ENCODE results near the gene SKP2. TPM values are rescaled to one million over a fixed set of nuclear protein-coding genes. Genes with fewer than 3 reads are reported as not detected.

SKP2 gene
- total RNA-seq, 4 donors from 2014 or later: 2.8 to 6.7 (median 3.1) TPM

DNA sequence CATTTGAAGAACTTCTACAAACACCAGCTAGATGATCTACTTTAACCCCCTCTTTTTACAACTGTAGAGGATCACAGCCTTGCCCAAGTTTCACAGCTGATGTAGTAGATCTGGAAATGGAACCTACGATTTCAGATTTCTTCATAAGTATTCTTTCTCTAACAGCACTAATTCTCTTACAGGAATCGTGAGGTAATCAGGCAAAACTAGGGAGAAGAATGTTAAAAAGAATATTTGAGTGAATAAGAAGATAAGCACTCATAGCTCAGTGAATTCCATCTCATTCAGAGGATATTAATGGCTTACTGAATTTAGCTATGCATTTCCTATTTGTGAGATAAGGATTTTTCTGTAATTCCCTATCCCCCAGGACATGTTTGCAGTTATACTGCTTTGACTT is 47.7 kb downstream of the SKP2 start:
- intact Hi-C loops (cut with DNase I; ENCODE audit: low total_unique reads): no loop called here
- TF ChIP-seq, protein P1, sequence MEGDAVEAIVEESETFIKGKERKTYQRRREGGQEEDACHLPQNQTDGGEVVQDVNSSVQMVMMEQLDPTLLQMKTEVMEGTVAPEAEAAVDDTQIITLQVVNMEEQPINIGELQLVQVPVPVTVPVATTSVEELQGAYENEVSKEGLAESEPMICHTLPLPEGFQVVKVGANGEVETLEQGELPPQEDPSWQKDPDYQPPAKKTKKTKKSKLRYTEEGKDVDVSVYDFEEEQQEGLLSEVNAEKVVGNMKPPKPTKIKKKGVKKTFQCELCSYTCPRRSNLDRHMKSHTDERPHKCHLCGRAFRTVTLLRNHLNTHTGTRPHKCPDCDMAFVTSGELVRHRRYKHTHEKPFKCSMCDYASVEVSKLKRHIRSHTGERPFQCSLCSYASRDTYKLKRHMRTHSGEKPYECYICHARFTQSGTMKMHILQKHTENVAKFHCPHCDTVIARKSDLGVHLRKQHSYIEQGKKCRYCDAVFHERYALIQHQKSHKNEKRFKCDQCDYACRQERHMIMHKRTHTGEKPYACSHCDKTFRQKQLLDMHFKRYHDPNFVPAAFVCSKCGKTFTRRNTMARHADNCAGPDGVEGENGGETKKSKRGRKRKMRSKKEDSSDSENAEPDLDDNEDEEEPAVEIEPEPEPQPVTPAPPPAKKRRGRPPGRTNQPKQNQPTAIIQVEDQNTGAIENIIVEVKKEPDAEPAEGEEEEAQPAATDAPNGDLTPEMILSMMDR (IDR thresholded peaks at IDR 0.05 in 4 of 5, conservative IDR thresholded peaks at IDR 0.05 in 1 of 5): no peak
- TF ChIP-seq POLR2A (IDR thresholded peaks at IDR 0.05): no peak

GRCh38 chr5:36200513-36200912 is 48.6 kb downstream of the SKP2 start:
- H3K9me3 ChIP-seq: no peaks in the 10 kb centered on the region
- no peak for TF ChIP-seq POLR2A (IDR thresholded peaks at IDR 0.05)
- TF ChIP-seq, protein P1 (IDR thresholded peaks at IDR 0.05 in 4 of 5, conservative IDR thresholded peaks at IDR 0.05 in 1 of 5): no peak
- ATAC-seq (no peak), DNase-seq (no peak)
- no peak overlapping the region for H3K27ac ChIP-seq
- no peaks in the 10 kb centered on the region for H3K27me3 ChIP-seq
- in situ Hi-C loops (cut with MboI; ENCODE audit: low sequenced_read_pairs in 4 of 4) (no loop called here), intact Hi-C loops (cut with DNase I; ENCODE audit: low total_unique reads) (no loop called here)
- no peak overlapping the region for H3K4me3 ChIP-seq
- peaks cover 2 to 52% of the 10 kb centered on the region in 2 donors for H3K36me3 ChIP-seq
- H3K4me1 ChIP-seq: peaks cover 6 to 9% of the 10 kb centered on the region in 2 donors

More for the DNA sequence above, 47.7 kb downstream of the SKP2 start:
- ATAC-seq (no peak), DNase-seq (no peak)
- peaks cover 2 to 54% of the 10 kb centered on the region in 2 donors for H3K36me3 ChIP-seq
- H3K4me3 ChIP-seq: no peak overlapping the region
- no peak overlapping the region for H3K27ac ChIP-seq
- no peaks in the 10 kb centered on the region for H3K9me3 ChIP-seq
- no peaks in the 10 kb centered on the region for H3K27me3 ChIP-seq
- peaks cover 6 to 9% of the 10 kb centered on the region in 2 donors for H3K4me1 ChIP-seq
- in situ Hi-C loops (cut with MboI; ENCODE audit: low sequenced_read_pairs in 4 of 4): no loop called here

- H3K36me3 ChIP-seq: peaks cover 0 to 46% of the 10 kb centered on the region in 2 donors
- in situ Hi-C loops (cut with MboI; ENCODE audit: low sequenced_read_pairs in 4 of 4) (no loop called here), intact Hi-C loops (cut with DNase I; ENCODE audit: low total_unique reads) (no loop called here)
- H3K27me3 ChIP-seq: no peaks in the 10 kb centered on the region
- ATAC-seq (no peak), DNase-seq (no peak)
- TF ChIP-seq, protein P1 (IDR thresholded peaks at IDR 0.05 in 4 of 5, conservative IDR thresholded peaks at IDR 0.05 in 1 of 5): no peak
- no peak for TF ChIP-seq POLR2A (IDR thresholded peaks at IDR 0.05)
- H3K4me3 ChIP-seq: no peak overlapping the region
- H3K9me3 ChIP-seq: no peaks in the 10 kb centered on the region
- no peak overlapping the region for H3K27ac ChIP-seq
- peaks cover 6 to 9% of the 10 kb centered on the region in 2 donors for H3K4me1 ChIP-seq
These were observed 50.6 kb downstream of the SKP2 start for GRCh38 chr5:36202521-36202961.

DNA sequence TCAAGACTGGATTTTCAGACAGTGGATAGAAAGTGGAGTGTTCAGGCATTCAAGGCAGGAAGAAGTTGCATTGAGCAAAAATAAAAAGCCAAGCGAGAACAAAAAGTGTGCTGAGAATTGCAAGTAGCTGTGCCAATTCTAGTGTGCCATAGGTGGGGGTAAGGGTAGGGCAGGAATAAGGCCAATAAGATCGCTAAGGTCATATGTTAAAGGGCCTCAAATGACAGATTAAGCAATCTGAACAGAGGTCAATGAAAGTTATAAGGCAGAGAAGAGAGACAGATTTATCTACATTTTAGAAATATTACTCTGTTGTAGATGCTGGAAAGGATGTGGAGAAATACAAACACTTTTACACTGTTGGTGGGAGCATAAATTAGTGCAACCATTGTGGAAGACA is 53.4 kb downstream of the SKP2 start:
- DNase-seq (no peak), ATAC-seq (no peak)
- Histone ChIP-seq H3K4me3 (no peak overlapping the region), H3K27ac (no peak overlapping the region), H3K9me3 (no peaks in the 10 kb centered on the region), H3K36me3 (peaks cover 0 to 38% of the 10 kb centered on the region in 2 donors), H3K27me3 (no peaks in the 10 kb centered on the region), H3K4me1 (peaks cover 6 to 9% of the 10 kb centered on the region in 2 donors)
- intact Hi-C loops (cut with DNase I; ENCODE audit: low total_unique reads): no loop called here
- in situ Hi-C loops (cut with MboI; ENCODE audit: low sequenced_read_pairs in 4 of 4): no loop called here
- TF ChIP-seq, protein P1 (IDR thresholded peaks at IDR 0.05 in 4 of 5, conservative IDR thresholded peaks at IDR 0.05 in 1 of 5): no peak
- no peak for TF ChIP-seq POLR2A (IDR thresholded peaks at IDR 0.05)

DNA sequence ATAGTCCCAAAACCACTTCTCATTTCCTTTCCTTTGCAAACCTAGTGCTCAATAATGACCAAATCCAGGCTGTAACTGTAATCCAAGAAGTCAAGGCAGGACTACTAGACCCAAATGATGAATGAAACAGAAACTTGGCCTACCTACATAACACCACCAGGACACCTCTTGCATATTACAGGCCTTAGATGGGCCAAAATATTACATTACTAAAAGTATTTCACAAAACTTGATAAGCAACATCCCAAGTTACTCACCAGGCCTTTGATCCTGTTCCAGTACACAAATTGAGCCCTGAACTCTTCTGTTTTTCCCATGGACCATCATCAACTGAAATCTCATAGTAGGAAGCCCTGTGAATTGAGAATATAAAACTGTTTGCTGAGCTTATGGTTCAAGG is 55.0 kb downstream of the SKP2 start:
- ATAC-seq: no peak
- no peak for DNase-seq
- peaks cover 0 to 45% of the 10 kb centered on the region in 2 donors for H3K36me3 ChIP-seq
- no peak overlapping the region for H3K4me3 ChIP-seq
- no peaks in the 10 kb centered on the region for H3K27me3 ChIP-seq
- intact Hi-C loops (cut with DNase I; ENCODE audit: low total_unique reads) (no loop called here), in situ Hi-C loops (cut with MboI; ENCODE audit: low sequenced_read_pairs in 4 of 4) (no loop called here)
- H3K4me1 ChIP-seq: peaks cover 6 to 9% of the 10 kb centered on the region in 2 donors
- no peaks in the 10 kb centered on the region for H3K9me3 ChIP-seq
- TF ChIP-seq POLR2A (IDR thresholded peaks at IDR 0.05): no peak
- TF ChIP-seq, protein P1 (IDR thresholded peaks at IDR 0.05 in 4 of 5, conservative IDR thresholded peaks at IDR 0.05 in 1 of 5): no peak
- H3K27ac ChIP-seq: no peak overlapping the region

Measured in gastrocnemius medialis (tissue), 4 donors.